Activated gamma-delta T cell (primary cell): ENCODE measurements around the gene KRTAP24-1.

Source experiments
- DNase-seq: peaks from one replicate; lab custom pipeline; 2025; lab: John Stamatoyannopoulos, UW

The KRTAP24-1 gene

GRCh38 chr21:30234643-30235042 is 48.1 kb downstream of the KRTAP24-1 start:
- DNase-seq, result no peak

DNA sequence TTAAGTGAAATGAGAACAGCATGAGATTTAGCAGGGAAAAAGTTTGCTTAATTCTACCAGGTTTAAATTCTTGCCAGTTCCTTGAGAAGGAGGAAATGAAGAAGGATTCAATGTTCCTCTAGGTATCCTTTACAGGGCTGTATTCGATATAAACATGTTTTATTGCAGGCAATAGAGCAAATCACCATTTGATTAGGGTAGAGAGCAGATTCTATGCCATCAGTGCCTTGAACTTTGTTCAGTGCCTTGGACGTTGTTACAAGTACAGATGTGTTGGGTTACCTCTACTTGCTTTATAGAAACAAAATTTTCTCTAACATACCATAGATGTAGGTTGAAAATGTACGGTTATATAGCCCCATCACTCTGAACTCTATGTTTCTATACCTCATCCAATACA is 48.7 kb downstream of the KRTAP24-1 start:
- no peak for DNase-seq

DNA sequence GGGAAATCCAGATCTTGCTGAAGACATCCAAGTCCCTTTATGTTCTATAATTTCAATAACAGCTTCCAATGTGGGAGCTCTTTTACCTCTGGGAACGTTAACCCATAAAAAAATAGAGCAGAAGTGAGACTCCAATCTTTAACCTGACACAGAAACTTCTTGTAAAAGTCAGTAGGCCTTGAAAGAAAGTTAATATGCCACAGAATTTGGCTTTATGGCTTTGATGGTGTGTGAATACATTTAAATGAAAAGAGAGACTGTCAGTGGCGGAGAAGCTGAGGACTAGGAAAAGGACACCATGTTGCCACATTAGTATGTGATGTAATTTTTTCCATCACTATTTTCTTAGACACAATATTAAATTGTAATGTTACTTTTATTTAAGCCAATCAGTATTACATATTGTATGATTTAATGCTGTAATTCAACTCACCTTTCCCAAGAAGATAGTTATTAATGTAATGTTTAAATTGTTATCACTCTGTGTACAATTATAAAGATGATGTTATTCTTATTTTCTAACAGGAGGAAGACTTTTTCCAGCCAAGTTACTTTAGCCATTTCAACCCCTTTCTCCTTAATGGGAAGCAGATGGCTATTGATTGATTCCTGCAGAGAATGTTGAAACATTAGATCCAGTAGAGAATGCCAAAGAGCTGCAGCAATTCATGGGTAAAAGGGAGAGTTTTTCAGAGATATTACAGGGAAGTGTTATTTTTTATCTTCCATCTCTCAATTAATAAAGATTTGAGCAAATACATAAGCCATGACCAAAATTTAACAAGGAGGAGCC is 49.3 kb downstream of the KRTAP24-1 start:
- DNase-seq, result no peak

DNA sequence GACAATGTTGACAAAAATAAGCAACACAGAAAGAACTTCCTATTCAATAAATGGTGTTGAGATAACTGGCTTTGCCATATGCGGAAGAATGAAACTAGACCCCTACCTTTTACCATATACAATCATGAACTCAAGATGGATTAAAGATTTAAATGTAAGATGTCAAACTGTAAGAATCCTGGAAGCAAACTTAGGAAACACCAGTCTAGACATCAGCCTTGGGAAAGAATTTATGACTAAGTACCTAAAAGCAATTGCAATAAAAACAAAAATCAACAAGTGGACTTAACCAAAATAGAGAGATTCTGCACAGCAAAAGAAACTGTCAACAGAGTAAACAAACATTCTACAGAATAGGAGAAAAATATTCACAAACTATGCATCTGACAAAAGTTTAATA is 50.7 kb downstream of the KRTAP24-1 start:
- DNase-seq, result no peak
